CD14-positive monocyte (primary cell): ENCODE data around the gene TRPC4AP. TPM values are rescaled to one million over a fixed set of nuclear protein-coding genes. Genes with fewer than 3 reads are reported as not detected.

Experiments used
- DNase-seq, 3 donors: peaks; one replicate each; pipeline ENCODE4 v3.0.0-alpha.2; 2011 to 2022
- H2AFZ ChIP-seq: 2 replicates; pipeline ENCODE4 v1.6.0; 2012; ENCODE audit warnings: mild to moderate bottlenecking, low read depth, low read length, inconsistent platforms; ENCODE audit not compliant: insufficient read depth, poor library complexity, severe bottlenecking
- H3K27ac ChIP-seq, 2 donors: 1 replicate in 1 of 2; 2 replicates in 1 of 2; pipeline ENCODE4 v1.5.1; 2012 to 2013; ENCODE audit warnings: low read length in 2 of 2, control low read depth in 1 of 2, inconsistent platforms in 1 of 2, low read depth in 1 of 2, mild to moderate bottlenecking in 1 of 2
- H3K27me3 ChIP-seq, 2 donors: one replicate each; pipeline versions ENCODE4 v1.6.0 to v1.6.1; 2011 to 2013; ENCODE audit warnings: low read length in 2 of 2; ENCODE audit not compliant: control insufficient read depth in 2 of 2, insufficient read depth in 2 of 2
- H3K36me3 ChIP-seq, 2 donors: replicated peaks in 1 of 2; 1 replicate in 1 of 2; 2 replicates in 1 of 2; pipeline versions ENCODE4 v1.5.1 to v1.6.1; 2012 to 2013; ENCODE audit warnings: low read length in 2 of 2, control low read depth in 1 of 2, inconsistent platforms in 1 of 2, mild to moderate bottlenecking in 1 of 2; ENCODE audit not compliant: insufficient read depth in 2 of 2, control insufficient read depth in 1 of 2
- H3K4me1 ChIP-seq, 2 donors: 1 replicate in 1 of 2; 2 replicates in 1 of 2; pipeline versions ENCODE4 v1.5.1 to v1.6.1; 2012 to 2013; ENCODE audit warnings: low read length in 2 of 2, control low read depth in 1 of 2, inconsistent platforms in 1 of 2, mild to moderate bottlenecking in 1 of 2, moderate library complexity in 1 of 2; ENCODE audit not compliant: insufficient read depth in 2 of 2, control insufficient read depth in 1 of 2
- H3K4me2 ChIP-seq: replicated peaks from 2 replicates; pipeline ENCODE3; 2012; ENCODE audit warnings: low read length, moderate library complexity, mild to moderate bottlenecking; ENCODE audit not compliant: poor library complexity, severe bottlenecking; ENCODE audit errors: extremely low read depth
- H3K4me3 ChIP-seq, 3 experiments: fragments of 200-600 bp in 1 of 3; sonication (generic) in 1 of 3; replicated peaks in 1 of 3; 1 replicate in 2 of 3; 2 replicates in 1 of 3; pipeline ENCODE4 v1.5.1; 2011 to 2013; ENCODE audit warnings: low read length in 3 of 3, mild to moderate bottlenecking in 3 of 3, control low read depth in 2 of 3, low read depth in 2 of 3, inconsistent platforms in 1 of 3, moderate library complexity in 1 of 3
- H3K79me2 ChIP-seq: 2 replicates; pipeline ENCODE4 v1.6.0; 2012; ENCODE audit warnings: mild to moderate bottlenecking, control low read depth, inconsistent platforms, low read length, moderate library complexity; ENCODE audit not compliant: insufficient read depth
- H3K9ac ChIP-seq: 2 replicates; pipeline ENCODE4 v1.6.0; 2017; ENCODE audit warnings: low read length, mild to moderate bottlenecking; ENCODE audit not compliant: insufficient read depth, poor library complexity, severe bottlenecking
- H3K9me3 ChIP-seq, 2 donors: replicated peaks in 1 of 2; 1 replicate in 1 of 2; 2 replicates in 1 of 2; pipeline versions ENCODE4 v1.5.1 to v1.6.1; 2012 to 2013; ENCODE audit warnings: low read length in 2 of 2, control low read depth in 1 of 2; ENCODE audit not compliant: control insufficient read depth in 1 of 2, insufficient read depth in 1 of 2
- H4K20me1 ChIP-seq: 2 replicates; pipeline ENCODE4 v1.6.0; 2012; ENCODE audit warnings: mild to moderate bottlenecking, low read length, control low read depth, moderate library complexity; ENCODE audit not compliant: insufficient read depth
- H3K27ac Mint-ChIP-seq, 7 donors: one replicate each; pipeline ENCODE4 v1.8.0; 2020; ENCODE audit warnings: mild to moderate bottlenecking in 7 of 7, mixed read lengths in 7 of 7, moderate library complexity in 6 of 7, inconsistent platforms in 2 of 7
- H3K27me3 Mint-ChIP-seq, 3 donors: one replicate each; pipeline ENCODE4 v1.8.0; 2021 to 2022; ENCODE audit warnings: low read depth in 3 of 3, mild to moderate bottlenecking in 3 of 3, mixed read lengths in 3 of 3, moderate library complexity in 3 of 3, inconsistent platforms in 1 of 3
- H3K36me3 Mint-ChIP-seq, 2 donors: one replicate each; pipeline ENCODE4 v1.8.0; 2020; ENCODE audit warnings: mixed read lengths in 2 of 2, inconsistent platforms in 1 of 2, mild to moderate bottlenecking in 1 of 2
- H3K4me1 Mint-ChIP-seq: one replicate; pipeline ENCODE4 v1.8.0; 2020; ENCODE audit warnings: mild to moderate bottlenecking, mixed read lengths
- H3K4me3 Mint-ChIP-seq, 2 donors: one replicate each; pipeline ENCODE4 v1.8.0; 2020; ENCODE audit warnings: mild to moderate bottlenecking in 2 of 2, mixed read lengths in 2 of 2, moderate library complexity in 1 of 2
- H3K9me3 Mint-ChIP-seq, 7 donors: one replicate each; pipeline ENCODE4 v1.8.0; 2020 to 2022; ENCODE audit warnings: mixed read lengths in 7 of 7, mild to moderate bottlenecking in 6 of 7, moderate library complexity in 6 of 7, inconsistent platforms in 2 of 7
- CTCF ChIP-seq: fragments of 200-600 bp; IDR thresholded peaks from one replicate; pipeline ENCODE4 v1.8.0; 2022; ENCODE audit warnings: antibody characterized with exemption, mild to moderate bottlenecking
- WGBS: methylation state at CpG from one replicate; pipeline ENCODE4 v1.1.5; 2013; ENCODE audit warnings: missing lambda C conversion rate; ENCODE audit not compliant: insufficient coverage; 5-methylcytosine and 5-hydroxymethylcytosine counted together
- intact Hi-C, 2 donors: fragments of 100-400 bp; cut with micrococcal nuclease; formaldehyde crosslinking; loops; one replicate each; pipeline versions ENCODE4 v1.15.0 to v1.15.1; 2023
- polyA plus RNA-seq, 3 donors: library from polyadenylated mRNA; depleted of rRNA in 1 of 3; unstranded in 2 of 3; stranded (reverse) in 1 of 3; fragments of 300-500 nt in 2 of 3; fragments of >200 nt in 1 of 3; fragmentation: Illumina TruSeq in 2 of 3; gene quantifications; 1 replicate in 2 of 3; 2 replicates in 1 of 3; pipeline ENCODE4 v1.2.3, GENCODE V29; 2012 to 2021

TRPC4AP gene
- polyA plus RNA-seq, 3 donors = 80.8 to 98.4 (median 88.6) TPM

GRCh38 chr20:34983995-34984735, 108.4 kb downstream of the TRPC4AP start:
- TF ChIP-seq CTCF = no peak
- Histone ChIP-seq H3K9ac (no peak overlapping the region), H4K20me1 (no peaks in the 10 kb centered on the region), H3K4me1 (no peaks in the 10 kb centered on the region), H3K36me3 (no peaks in the 10 kb centered on the region), H3K79me2 (no peaks in the 10 kb centered on the region), H2AFZ (no peak overlapping the region), H3K27ac (no peak overlapping the region), H3K4me3 (no peak overlapping the region), H3K4me2 (no peak overlapping the region), H3K27me3 (no peaks in the 10 kb centered on the region), H3K9me3 (no peaks in the 10 kb centered on the region)
- intact Hi-C loops = no loop called here
- H3K9me3 Mint-ChIP-seq = no peaks in the 10 kb centered on the region
- 86% methylated on average over 3 of the region's 14 CpGs for WGBS
- H3K36me3 Mint-ChIP-seq = no peaks in the 10 kb centered on the region
- H3K27ac Mint-ChIP-seq = no peak overlapping the region
- H3K4me3 Mint-ChIP-seq = peak overlapping the region in 1 of 2 donors; percentile 46
- peaks cover 12 to 32% (median 27%) of the 10 kb centered on the region in 3 donors for H3K27me3 Mint-ChIP-seq
- no peaks in the 10 kb centered on the region for H3K4me1 Mint-ChIP-seq
- DNase-seq = no peak

GRCh38 chr20:34983089-34983820, 109.4 kb downstream of the TRPC4AP start:
- no peak overlapping the region for H3K27ac Mint-ChIP-seq
- peaks cover 12 to 32% (median 27%) of the 10 kb centered on the region in 3 donors for H3K27me3 Mint-ChIP-seq
- Histone ChIP-seq H3K27ac (no peak overlapping the region), H3K27me3 (no peaks in the 10 kb centered on the region), H2AFZ (no peak overlapping the region), H3K4me3 (no peak overlapping the region), H3K9me3 (no peaks in the 10 kb centered on the region), H3K9ac (no peak overlapping the region), H3K4me2 (no peak overlapping the region), H4K20me1 (no peaks in the 10 kb centered on the region), H3K79me2 (no peaks in the 10 kb centered on the region), H3K36me3 (no peaks in the 10 kb centered on the region), H3K4me1 (no peaks in the 10 kb centered on the region)
- DNase-seq = no peak
- no peaks in the 10 kb centered on the region for H3K36me3 Mint-ChIP-seq
- intact Hi-C loops = no loop called here
- 100% methylated on average over 1 of the region's 5 CpGs for WGBS
- no peak overlapping the region for H3K4me3 Mint-ChIP-seq
- no peak for TF ChIP-seq CTCF
- H3K4me1 Mint-ChIP-seq = no peaks in the 10 kb centered on the region
- H3K9me3 Mint-ChIP-seq = no peaks in the 10 kb centered on the region
